ENCODE measurements around the gene GRIK4.

GRIK4 gene

GRCh38 chr11:120690406-120690805 is 178.9 kb downstream of the GRIK4 start:
- TF ChIP-seq, protein P1, sequence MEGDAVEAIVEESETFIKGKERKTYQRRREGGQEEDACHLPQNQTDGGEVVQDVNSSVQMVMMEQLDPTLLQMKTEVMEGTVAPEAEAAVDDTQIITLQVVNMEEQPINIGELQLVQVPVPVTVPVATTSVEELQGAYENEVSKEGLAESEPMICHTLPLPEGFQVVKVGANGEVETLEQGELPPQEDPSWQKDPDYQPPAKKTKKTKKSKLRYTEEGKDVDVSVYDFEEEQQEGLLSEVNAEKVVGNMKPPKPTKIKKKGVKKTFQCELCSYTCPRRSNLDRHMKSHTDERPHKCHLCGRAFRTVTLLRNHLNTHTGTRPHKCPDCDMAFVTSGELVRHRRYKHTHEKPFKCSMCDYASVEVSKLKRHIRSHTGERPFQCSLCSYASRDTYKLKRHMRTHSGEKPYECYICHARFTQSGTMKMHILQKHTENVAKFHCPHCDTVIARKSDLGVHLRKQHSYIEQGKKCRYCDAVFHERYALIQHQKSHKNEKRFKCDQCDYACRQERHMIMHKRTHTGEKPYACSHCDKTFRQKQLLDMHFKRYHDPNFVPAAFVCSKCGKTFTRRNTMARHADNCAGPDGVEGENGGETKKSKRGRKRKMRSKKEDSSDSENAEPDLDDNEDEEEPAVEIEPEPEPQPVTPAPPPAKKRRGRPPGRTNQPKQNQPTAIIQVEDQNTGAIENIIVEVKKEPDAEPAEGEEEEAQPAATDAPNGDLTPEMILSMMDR (conservative IDR thresholded peaks at IDR 0.05; ENCODE audit: low read length) = no peak
- DNase-seq (ENCODE audit: low read depth) = no peak

GRCh38 chr11:120694726-120695125 is 183.2 kb downstream of the GRIK4 start:
- TF ChIP-seq, protein P1 (conservative IDR thresholded peaks at IDR 0.05; ENCODE audit: low read length) = no peak
- no peak overlapping the region for H3K4me3 ChIP-seq (ENCODE audit: low read length)
- no peak for DNase-seq (ENCODE audit: low read depth)

More at GRCh38 chr11:120690406-120690805, 178.9 kb downstream of the GRIK4 start:
- no peak overlapping the region for H3K4me3 ChIP-seq (ENCODE audit: low read length)

GRCh38 chr11:120695426-120695825 is 183.9 kb downstream of the GRIK4 start:
- DNase-seq (ENCODE audit: low read depth) = no peak
- TF ChIP-seq, protein P1 (conservative IDR thresholded peaks at IDR 0.05; ENCODE audit: low read length) = no peak
- H3K4me3 ChIP-seq (ENCODE audit: low read length) = no peak overlapping the region

DNA sequence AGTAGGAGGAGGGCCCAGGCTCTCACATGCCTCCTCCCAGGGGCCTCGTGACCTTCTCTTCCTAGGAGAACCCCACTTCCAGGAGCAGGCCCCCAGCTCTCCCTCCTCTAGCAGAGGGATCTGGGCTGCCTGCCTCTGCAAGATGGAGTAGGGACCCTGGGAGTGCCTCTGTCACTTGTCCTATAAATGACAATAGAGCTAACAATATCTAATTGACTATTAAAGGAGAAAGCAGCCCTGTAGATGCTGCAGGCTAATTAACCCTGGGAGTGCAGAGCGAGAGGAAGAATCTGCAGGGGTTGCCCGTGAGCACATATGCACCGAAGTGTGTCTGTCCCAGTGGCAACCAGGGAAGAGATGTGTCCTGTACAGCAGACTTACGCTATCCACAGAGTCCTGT is 184.4 kb downstream of the GRIK4 start:
- TF ChIP-seq, protein P1 (conservative IDR thresholded peaks at IDR 0.05; ENCODE audit: low read length) = no peak
- no peak for DNase-seq (ENCODE audit: low read depth)
- H3K4me3 ChIP-seq (ENCODE audit: low read length) = no peak overlapping the region

DNA sequence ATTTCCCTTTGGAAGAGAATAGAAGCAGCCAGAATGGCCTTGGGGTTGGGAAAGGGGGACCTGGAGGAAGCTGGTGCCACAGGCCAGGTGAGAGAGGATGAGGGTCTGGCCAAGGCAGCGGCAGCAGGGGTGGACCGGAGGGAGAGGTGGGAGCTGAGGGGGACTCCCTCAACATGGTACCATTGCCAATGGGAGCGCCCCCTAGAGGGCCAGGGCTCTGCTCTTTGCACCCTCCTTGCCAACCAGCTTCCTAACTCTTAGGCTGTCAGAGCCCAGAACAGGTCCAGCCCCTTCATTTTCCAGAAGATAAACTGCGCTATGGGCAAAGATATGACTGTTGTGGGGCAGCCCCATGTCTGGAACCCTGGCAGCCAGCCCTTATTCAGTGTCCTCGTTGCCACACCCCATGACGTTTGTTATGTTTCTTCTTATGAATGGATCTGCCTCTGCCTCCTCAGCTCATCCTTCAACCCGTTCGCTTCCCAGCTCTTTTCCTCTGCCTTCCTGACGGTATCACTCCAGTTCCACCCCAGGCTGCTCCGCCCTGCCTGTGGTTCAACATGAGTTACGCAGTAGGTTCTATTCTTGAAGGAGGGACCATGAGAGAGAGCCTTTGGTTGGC is 185.2 kb downstream of the GRIK4 start:
- no peak overlapping the region for H3K4me3 ChIP-seq (ENCODE audit: low read length)
- TF ChIP-seq, protein P1 (conservative IDR thresholded peaks at IDR 0.05; ENCODE audit: low read length) = no peak
- DNase-seq (ENCODE audit: low read depth) = no peak

GRCh38 chr11:120698918-120699317 is 187.4 kb downstream of the GRIK4 start:
- no peak overlapping the region for H3K4me3 ChIP-seq (ENCODE audit: low read length)
- TF ChIP-seq, protein P1 (conservative IDR thresholded peaks at IDR 0.05; ENCODE audit: low read length) = no peak
- no peak for DNase-seq (ENCODE audit: low read depth)

GRCh38 chr11:120702656-120703055 is 191.1 kb downstream of the GRIK4 start:
- H3K4me3 ChIP-seq (ENCODE audit: low read length) = no peak overlapping the region
- TF ChIP-seq, protein P1 (conservative IDR thresholded peaks at IDR 0.05; ENCODE audit: low read length) = no peak
- no peak for DNase-seq (ENCODE audit: low read depth)
